Heart left ventricle (tissue), 13 donors: ENCODE results near the gene PLXNA3.

Experiments used
- POLR2A ChIP-seq, 2 donors: fragments of 450-650 bp; IDR thresholded peaks; one replicate each; pipeline ENCODE4 v1.6.1; 2017; ENCODE audit warnings: antibody characterized with exemption in 2 of 2, mild to moderate bottlenecking in 2 of 2, moderate library complexity in 2 of 2
- TF ChIP-seq, protein P1 (sequence below), 12 donors: fragments of 200-600 bp; sonication (generic) in 4 of 12; IDR thresholded peaks; one replicate each; pipeline versions ENCODE4 v1.5.0 to v1.8.0; 2018 to 2022; ENCODE audit warnings: antibody characterized with exemption in 12 of 12, mild to moderate bottlenecking in 5 of 12
- donor health status: ischemic (EF 13 %, LVEDD 7.1; RV severe dilation, severe dysfunction).
- donor health status: DM: no; HTN: yes; CAD: no.
- donor health status: DM: no; HTN: no; CAD: no.
- donor health status: ischemic (EF 25% LVEDD 6.9; RV normal size, moderate dysfunction).
- donor health status: ischemic (EF 25% LVEDD 5.7; RV mildly dilated, moderate dysfunction).
- donor health status: ischemic (EF 35%, LVEDD 5.7; RV mildly dilated, moderate dysfunction).
- donor health status: nonischemic (EF 11% LVEDD 7.7; RV severe dilation, severe dysfunction).
- donor health status: DM: yes; HTN: yes; CAD: no.
- donor health status: PGD.
- donor health status: ischemic (EF 29% LVEDD 5.4; RV normal size, mild dysfunction).
- donor health status: nonischemic (EF 23%, LVEDD 6.1; RV moderate dilation, normal function).

DNA sequence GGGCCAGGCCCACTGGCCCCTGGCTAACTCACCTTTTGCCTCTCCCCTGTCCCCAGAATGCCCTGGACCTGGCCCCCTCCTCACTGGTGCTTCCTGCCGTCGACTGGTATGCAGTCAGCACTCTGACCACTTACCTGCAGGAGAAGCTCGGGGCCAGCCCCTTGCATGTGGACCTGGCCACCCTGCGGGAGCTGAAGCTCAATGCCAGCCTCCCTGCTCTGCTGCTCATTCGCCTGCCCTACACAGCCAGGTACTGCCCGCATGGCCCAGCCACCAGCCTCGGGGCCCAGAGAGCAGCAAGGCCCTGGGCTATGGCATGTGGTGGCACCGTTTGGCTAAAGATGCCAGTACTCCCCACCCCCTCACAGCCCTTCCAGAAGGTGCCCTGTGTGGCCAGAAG lies 25.9 kb upstream of the PLXNA3 start:
- TF ChIP-seq, protein P1, sequence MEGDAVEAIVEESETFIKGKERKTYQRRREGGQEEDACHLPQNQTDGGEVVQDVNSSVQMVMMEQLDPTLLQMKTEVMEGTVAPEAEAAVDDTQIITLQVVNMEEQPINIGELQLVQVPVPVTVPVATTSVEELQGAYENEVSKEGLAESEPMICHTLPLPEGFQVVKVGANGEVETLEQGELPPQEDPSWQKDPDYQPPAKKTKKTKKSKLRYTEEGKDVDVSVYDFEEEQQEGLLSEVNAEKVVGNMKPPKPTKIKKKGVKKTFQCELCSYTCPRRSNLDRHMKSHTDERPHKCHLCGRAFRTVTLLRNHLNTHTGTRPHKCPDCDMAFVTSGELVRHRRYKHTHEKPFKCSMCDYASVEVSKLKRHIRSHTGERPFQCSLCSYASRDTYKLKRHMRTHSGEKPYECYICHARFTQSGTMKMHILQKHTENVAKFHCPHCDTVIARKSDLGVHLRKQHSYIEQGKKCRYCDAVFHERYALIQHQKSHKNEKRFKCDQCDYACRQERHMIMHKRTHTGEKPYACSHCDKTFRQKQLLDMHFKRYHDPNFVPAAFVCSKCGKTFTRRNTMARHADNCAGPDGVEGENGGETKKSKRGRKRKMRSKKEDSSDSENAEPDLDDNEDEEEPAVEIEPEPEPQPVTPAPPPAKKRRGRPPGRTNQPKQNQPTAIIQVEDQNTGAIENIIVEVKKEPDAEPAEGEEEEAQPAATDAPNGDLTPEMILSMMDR (IDR thresholded peaks at IDR 0.05), result no peak
- no peak for TF ChIP-seq POLR2A (IDR thresholded peaks at IDR 0.05)
